GM23338 (cell line): ENCODE measurements around the gene DAPK3.

Experiments
- CTCF ChIP-seq, 2 experiments: fragments of 200-600 bp in 1 of 2; sonication (generic) in 1 of 2; conservative IDR thresholded peaks; 2 replicates each; pipeline versions ENCODE4 v1.5.1 to v1.6.1; 2016 to 2017; ENCODE audit warnings: antibody characterized with exemption in 2 of 2, low read depth in 2 of 2, mild to moderate bottlenecking in 2 of 2, moderate library complexity in 1 of 2
- EZH2phosphoT487 ChIP-seq: fragments of 200-600 bp; sonication (generic); IDR thresholded peaks from one replicate; pipeline ENCODE4 v1.8.1; 2018; ENCODE audit warnings: antibody characterized with exemption; ENCODE audit not compliant: unreplicated experiment
- POLR2AphosphoS5 ChIP-seq: IDR thresholded peaks from 2 replicates; pipeline ENCODE4 v1.6.1; 2016; ENCODE audit warnings: antibody characterized with exemption, low read depth
- TF ChIP-seq, protein P1 (sequence below): IDR thresholded peaks from one replicate; pipeline ENCODE4 v1.6.1; 2018; ENCODE audit warnings: antibody characterized with exemption; ENCODE audit not compliant: unreplicated experiment

DNA sequence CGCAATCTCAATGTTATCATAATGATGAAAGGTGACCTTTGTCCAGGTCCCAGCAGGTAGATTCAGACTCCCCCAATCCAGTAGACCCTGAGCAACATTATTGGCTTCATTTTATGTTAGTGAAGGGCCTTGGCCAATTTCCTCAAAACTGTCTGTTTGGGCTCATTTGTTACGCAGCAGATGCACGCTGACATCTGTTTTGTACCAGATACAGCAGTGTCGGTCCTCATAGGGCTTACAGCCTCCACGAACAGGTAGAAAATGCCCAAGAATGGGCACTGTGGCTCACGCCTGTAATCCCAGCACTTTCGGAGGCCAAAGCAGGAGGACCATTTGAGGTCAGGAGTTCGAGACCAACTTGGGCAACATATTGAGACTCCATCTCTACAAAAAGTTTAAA, 51.1 kb downstream of the DAPK3 start:
- no peak for TF ChIP-seq CTCF (conservative IDR thresholded peaks at IDR 0.05; ENCODE audit: low read depth in 2 of 2)
- TF ChIP-seq, protein P1, sequence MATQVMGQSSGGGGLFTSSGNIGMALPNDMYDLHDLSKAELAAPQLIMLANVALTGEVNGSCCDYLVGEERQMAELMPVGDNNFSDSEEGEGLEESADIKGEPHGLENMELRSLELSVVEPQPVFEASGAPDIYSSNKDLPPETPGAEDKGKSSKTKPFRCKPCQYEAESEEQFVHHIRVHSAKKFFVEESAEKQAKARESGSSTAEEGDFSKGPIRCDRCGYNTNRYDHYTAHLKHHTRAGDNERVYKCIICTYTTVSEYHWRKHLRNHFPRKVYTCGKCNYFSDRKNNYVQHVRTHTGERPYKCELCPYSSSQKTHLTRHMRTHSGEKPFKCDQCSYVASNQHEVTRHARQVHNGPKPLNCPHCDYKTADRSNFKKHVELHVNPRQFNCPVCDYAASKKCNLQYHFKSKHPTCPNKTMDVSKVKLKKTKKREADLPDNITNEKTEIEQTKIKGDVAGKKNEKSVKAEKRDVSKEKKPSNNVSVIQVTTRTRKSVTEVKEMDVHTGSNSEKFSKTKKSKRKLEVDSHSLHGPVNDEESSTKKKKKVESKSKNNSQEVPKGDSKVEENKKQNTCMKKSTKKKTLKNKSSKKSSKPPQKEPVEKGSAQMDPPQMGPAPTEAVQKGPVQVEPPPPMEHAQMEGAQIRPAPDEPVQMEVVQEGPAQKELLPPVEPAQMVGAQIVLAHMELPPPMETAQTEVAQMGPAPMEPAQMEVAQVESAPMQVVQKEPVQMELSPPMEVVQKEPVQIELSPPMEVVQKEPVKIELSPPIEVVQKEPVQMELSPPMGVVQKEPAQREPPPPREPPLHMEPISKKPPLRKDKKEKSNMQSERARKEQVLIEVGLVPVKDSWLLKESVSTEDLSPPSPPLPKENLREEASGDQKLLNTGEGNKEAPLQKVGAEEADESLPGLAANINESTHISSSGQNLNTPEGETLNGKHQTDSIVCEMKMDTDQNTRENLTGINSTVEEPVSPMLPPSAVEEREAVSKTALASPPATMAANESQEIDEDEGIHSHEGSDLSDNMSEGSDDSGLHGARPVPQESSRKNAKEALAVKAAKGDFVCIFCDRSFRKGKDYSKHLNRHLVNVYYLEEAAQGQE, result no peak
- no peak for TF ChIP-seq POLR2AphosphoS5
- no peak for TF ChIP-seq EZH2phosphoT487
